Caco-2 (cell line): ENCODE measurements around the gene NTRK2. TPM values are rescaled to one million over a fixed set of nuclear protein-coding genes. Genes with fewer than 3 reads are reported as not detected.

Experiments used
- BruUV-seq: library from RNA; stranded (reverse); fragments of 400-500 nt; replicated peaks from 2 replicates; lab custom pipeline; 2021; lab: Mats Ljungman, UMichigan
- CTCF ChIA-PET: fragments of 300-600 bp; sonication (Branson Sonifier 250); formaldehyde crosslinking; loops from one replicate; lab custom pipeline; 2022; ENCODE audit warnings: antibody characterized with exemption; lab: Charles Lee
- POLR2A ChIA-PET: fragments of 300-600 bp; sonication (Branson Sonifier 250); formaldehyde crosslinking; loops from one replicate; lab custom pipeline; 2022; ENCODE audit warnings: antibody characterized with exemption; lab: Charles Lee
- DNase-seq, 2 experiments: peaks; one replicate each; pipeline versions ENCODE4 v3.0.0 to v3.0.0-alpha.2; 2020 to 2022
- H3K27me3 ChIP-seq: replicated peaks from 2 replicates; pipeline ENCODE4 v1.6.0; 2011; ENCODE audit warnings: low read length; ENCODE audit not compliant: control insufficient read depth, insufficient read depth
- H3K36me3 ChIP-seq: 2 replicates; pipeline ENCODE4 v1.5.1; 2011; ENCODE audit warnings: low read length; ENCODE audit not compliant: control insufficient read depth, insufficient read depth
- H3K4me1 ChIP-seq: fragments of 250-450 bp; sonication (Bioruptor Pico); 2 replicates; pipeline ENCODE4 v1.5.1; 2020; ENCODE audit warnings: mild to moderate bottlenecking
- H3K4me3 ChIP-seq: 2 replicates; pipeline ENCODE4 v1.5.1; 2011; ENCODE audit warnings: low read depth, mild to moderate bottlenecking, control low read depth, low read length
- H3K9me3 ChIP-seq: fragments of 250-450 bp; sonication (Bioruptor Pico); 2 replicates; pipeline ENCODE4 v1.5.1; 2020; ENCODE audit warnings: mild to moderate bottlenecking, moderate library complexity
- H3K27ac Mint-ChIP-seq: one replicate; pipeline ENCODE4 v1.8.0; 2022; ENCODE audit warnings: mixed read lengths; ENCODE audit not compliant: unreplicated experiment
- H3K27me3 Mint-ChIP-seq: one replicate; pipeline ENCODE4 v1.8.0; 2022; ENCODE audit warnings: mixed read lengths; ENCODE audit not compliant: insufficient read depth, unreplicated experiment
- H3K36me3 Mint-ChIP-seq: one replicate; pipeline ENCODE4 v1.8.0; 2022; ENCODE audit warnings: mild to moderate bottlenecking, mixed read lengths; ENCODE audit not compliant: insufficient read depth, unreplicated experiment
- H3K4me1 Mint-ChIP-seq: one replicate; pipeline ENCODE4 v1.8.0; 2022; ENCODE audit warnings: low read depth, mixed read lengths; ENCODE audit not compliant: unreplicated experiment
- H3K4me3 Mint-ChIP-seq: one replicate; pipeline ENCODE4 v1.8.0; 2022; ENCODE audit warnings: mild to moderate bottlenecking, moderate library complexity, mixed read lengths; ENCODE audit not compliant: unreplicated experiment
- H3K9me3 Mint-ChIP-seq: one replicate; pipeline ENCODE4 v1.8.0; 2022; ENCODE audit warnings: mixed read lengths; ENCODE audit not compliant: unreplicated experiment
- intact Hi-C: fragments of 100-400 bp; cut with micrococcal nuclease; formaldehyde crosslinking; loops from one replicate; pipeline ENCODE4 v1.10.0; 2022; ENCODE audit not compliant: unreplicated experiment
- total RNA-seq: library from RNA; stranded (reverse); gene quantifications from 2 replicates; pipeline ENCODE4 v1.2.3, GENCODE V29; 2022
- TF ChIP-seq, protein P1 (sequence below), 2 experiments: fragments of 200-600 bp in 1 of 2; IDR thresholded peaks; 1 replicate in 1 of 2; 2 replicates in 1 of 2; pipeline versions ENCODE4 v1.5.1 to v1.8.0; 2011 to 2022; ENCODE audit warnings: antibody characterized with exemption in 1 of 2, control low read depth in 1 of 2, inconsistent platforms in 1 of 2, low read depth in 1 of 2, low read length in 1 of 2, mild to moderate bottlenecking in 1 of 2, moderate library complexity in 1 of 2; ENCODE audit not compliant: insufficient read depth in 1 of 2, severe bottlenecking in 1 of 2, unreplicated experiment in 1 of 2

NTRK2 gene
- total RNA-seq, 1 experiment from 2014 or later = not detected

DNA sequence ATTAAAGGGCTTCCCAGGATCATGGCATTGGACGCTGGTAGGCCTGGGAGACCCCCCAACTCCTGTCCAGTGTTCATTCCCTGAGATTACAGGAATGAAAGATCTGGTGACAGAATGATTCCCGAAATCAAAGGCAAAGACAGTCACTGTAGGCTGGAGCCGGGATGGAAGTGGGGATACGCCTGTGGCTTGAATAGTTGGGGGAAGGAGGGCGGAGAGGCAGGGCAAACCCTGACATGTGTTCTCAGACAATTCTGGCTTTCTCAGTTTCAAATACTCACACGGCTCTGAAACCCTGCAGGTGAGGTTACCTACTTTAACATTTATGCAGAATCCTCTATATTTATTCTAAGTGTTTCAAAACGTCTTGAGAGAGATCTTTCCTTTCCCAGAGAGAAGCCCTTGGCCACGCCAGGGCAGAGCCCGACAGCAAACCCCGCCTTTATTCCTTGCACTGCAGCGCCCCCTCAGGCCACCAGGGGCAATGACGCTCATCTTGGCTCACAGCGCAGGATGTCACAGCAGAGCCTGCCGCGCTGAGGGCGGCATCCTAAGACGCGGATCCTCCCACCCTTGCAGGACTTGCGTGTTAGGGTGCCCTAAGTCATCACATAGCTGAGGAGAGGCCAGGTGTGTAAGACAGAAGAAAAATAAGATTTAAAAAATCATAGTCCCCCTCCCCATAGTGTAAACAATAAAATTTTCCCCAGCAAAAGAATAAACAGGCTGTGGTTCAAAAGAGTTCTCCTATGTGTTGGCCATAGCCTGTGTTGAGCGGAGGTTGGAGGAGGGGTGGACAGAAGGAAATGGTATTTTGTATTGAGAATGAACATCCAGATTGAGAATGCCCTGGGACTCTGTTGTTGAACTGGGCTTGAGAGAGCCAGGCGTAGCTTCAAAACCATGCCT, 284.5 kb downstream of the NTRK2 start:
- H3K27ac Mint-ChIP-seq = no peak overlapping the region
- no TSS peak for BruUV-seq
- POLR2A ChIA-PET = no interaction called here
- Histone ChIP-seq H3K9me3 (no peaks in the 10 kb centered on the region), H3K4me3 (no peak overlapping the region), H3K4me1 (no peaks in the 10 kb centered on the region), H3K36me3 (no peaks in the 10 kb centered on the region), H3K27me3 (no peaks in the 10 kb centered on the region)
- H3K27me3 Mint-ChIP-seq = peaks cover 2% of the 10 kb centered on the region
- no peaks in the 10 kb centered on the region for H3K9me3 Mint-ChIP-seq
- no peak overlapping the region for H3K4me3 Mint-ChIP-seq
- DNase-seq = peak; percentile 41 to 44
- no peaks in the 10 kb centered on the region for H3K4me1 Mint-ChIP-seq
- CTCF ChIA-PET = no interaction called here
- intact Hi-C loops = loop anchor here (1.0 kb wide), 1 partner anchor 257 kb away; no protein-coding TSS in a partner anchor
- TF ChIP-seq, protein P1, sequence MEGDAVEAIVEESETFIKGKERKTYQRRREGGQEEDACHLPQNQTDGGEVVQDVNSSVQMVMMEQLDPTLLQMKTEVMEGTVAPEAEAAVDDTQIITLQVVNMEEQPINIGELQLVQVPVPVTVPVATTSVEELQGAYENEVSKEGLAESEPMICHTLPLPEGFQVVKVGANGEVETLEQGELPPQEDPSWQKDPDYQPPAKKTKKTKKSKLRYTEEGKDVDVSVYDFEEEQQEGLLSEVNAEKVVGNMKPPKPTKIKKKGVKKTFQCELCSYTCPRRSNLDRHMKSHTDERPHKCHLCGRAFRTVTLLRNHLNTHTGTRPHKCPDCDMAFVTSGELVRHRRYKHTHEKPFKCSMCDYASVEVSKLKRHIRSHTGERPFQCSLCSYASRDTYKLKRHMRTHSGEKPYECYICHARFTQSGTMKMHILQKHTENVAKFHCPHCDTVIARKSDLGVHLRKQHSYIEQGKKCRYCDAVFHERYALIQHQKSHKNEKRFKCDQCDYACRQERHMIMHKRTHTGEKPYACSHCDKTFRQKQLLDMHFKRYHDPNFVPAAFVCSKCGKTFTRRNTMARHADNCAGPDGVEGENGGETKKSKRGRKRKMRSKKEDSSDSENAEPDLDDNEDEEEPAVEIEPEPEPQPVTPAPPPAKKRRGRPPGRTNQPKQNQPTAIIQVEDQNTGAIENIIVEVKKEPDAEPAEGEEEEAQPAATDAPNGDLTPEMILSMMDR (IDR thresholded peaks at IDR 0.05; ENCODE audit: insufficient read depth in 1 of 2, low read depth in 1 of 2, low read length in 1 of 2, severe bottlenecking in 1 of 2, unreplicated experiment in 1 of 2) = peak; percentile 47 to 57
- H3K36me3 Mint-ChIP-seq = no peaks in the 10 kb centered on the region

DNA sequence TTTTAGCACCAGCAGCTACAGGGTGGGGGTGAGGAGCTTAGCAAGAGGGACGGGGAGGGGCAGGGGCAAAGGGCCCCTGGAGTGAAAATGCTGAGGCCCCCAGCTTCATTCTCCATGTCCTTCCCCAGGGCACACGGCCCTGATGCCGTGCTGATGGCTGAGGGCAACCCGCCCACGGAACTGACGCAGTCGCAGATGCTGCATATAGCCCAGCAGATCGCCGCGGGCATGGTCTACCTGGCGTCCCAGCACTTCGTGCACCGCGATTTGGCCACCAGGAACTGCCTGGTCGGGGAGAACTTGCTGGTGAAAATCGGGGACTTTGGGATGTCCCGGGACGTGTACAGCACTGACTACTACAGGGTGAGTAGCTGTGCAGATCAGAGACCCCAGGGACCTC, 285.6 kb downstream of the NTRK2 start:
- POLR2A ChIA-PET = no interaction called here

DNA sequence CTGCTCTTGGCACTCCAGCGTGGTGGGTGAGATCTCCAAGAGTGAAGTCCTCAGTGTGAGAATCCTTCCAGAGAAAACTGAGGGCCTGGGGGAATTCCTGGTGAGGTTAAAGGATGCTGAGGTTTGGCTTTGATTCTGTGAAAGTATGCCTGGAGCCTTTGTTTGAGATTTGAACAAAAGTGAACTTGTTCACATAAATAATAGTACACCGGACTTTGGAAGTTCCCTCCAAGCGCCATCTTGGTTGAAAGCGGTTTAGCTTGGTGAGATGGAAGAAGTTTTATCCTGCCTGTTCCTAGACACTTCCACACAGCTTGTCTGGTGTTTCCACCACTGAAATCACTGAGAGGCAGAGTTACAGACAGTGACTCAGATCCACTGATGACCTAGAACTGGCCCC, 286.4 kb downstream of the NTRK2 start:
- BruUV-seq = no TSS peak
- Histone ChIP-seq H3K36me3 (no peaks in the 10 kb centered on the region), H3K4me3 (no peak overlapping the region), H3K9me3 (no peaks in the 10 kb centered on the region), H3K27me3 (no peaks in the 10 kb centered on the region), H3K4me1 (no peaks in the 10 kb centered on the region)
- Mint-ChIP-seq H3K36me3 (no peaks in the 10 kb centered on the region), H3K27me3 (peaks cover 2% of the 10 kb centered on the region), H3K4me3 (no peak overlapping the region), H3K4me1 (no peaks in the 10 kb centered on the region), H3K9me3 (no peaks in the 10 kb centered on the region), H3K27ac (no peak overlapping the region)
- ChIA-PET POLR2A (no interaction called here), CTCF (no interaction called here)
- TF ChIP-seq, protein P1 (IDR thresholded peaks at IDR 0.05; ENCODE audit: insufficient read depth in 1 of 2, low read depth in 1 of 2, low read length in 1 of 2, severe bottlenecking in 1 of 2, unreplicated experiment in 1 of 2) = no peak
- no peak for DNase-seq
- intact Hi-C loops = no loop called here

More for the DNA sequence above, 285.6 kb downstream of the NTRK2 start:
- TF ChIP-seq, protein P1 (IDR thresholded peaks at IDR 0.05; ENCODE audit: insufficient read depth in 1 of 2, low read depth in 1 of 2, low read length in 1 of 2, severe bottlenecking in 1 of 2, unreplicated experiment in 1 of 2) = no peak
- CTCF ChIA-PET = no interaction called here
- no peak for DNase-seq
- Mint-ChIP-seq H3K9me3 (no peaks in the 10 kb centered on the region), H3K4me3 (no peak overlapping the region), H3K36me3 (no peaks in the 10 kb centered on the region), H3K27me3 (peaks cover 2% of the 10 kb centered on the region), H3K4me1 (no peaks in the 10 kb centered on the region), H3K27ac (no peak overlapping the region)
- intact Hi-C loops = no loop called here
- H3K27me3 ChIP-seq = no peaks in the 10 kb centered on the region
- no peaks in the 10 kb centered on the region for H3K36me3 ChIP-seq
- H3K4me1 ChIP-seq = no peaks in the 10 kb centered on the region
- BruUV-seq = no TSS peak
- H3K4me3 ChIP-seq = no peak overlapping the region
- H3K9me3 ChIP-seq = no peaks in the 10 kb centered on the region
